PFSK-1 (cell line): ENCODE results near the gene LAMB4.

Experiments used
- POLR2AphosphoS5 ChIP-seq: IDR thresholded peaks from 2 replicates; pipeline ENCODE4 v1.6.1; 2012; ENCODE audit warnings: low read depth, mild to moderate bottlenecking, control low read depth, low read length, moderate library complexity
- REST ChIP-seq, 2 experiments: IDR thresholded peaks; 2 replicates each; pipeline versions ENCODE4 v1.6.1 to v1.8.0; 2011 to 2012; ENCODE audit warnings: low read depth in 2 of 2, low read length in 2 of 2, control low read depth in 1 of 2, inconsistent platforms in 1 of 2, mild to moderate bottlenecking in 1 of 2, moderate library complexity in 1 of 2; ENCODE audit not compliant: insufficient read depth in 1 of 2

GRCh38 chr7:108072116-108072515, 58.0 kb downstream of the LAMB4 start:
- TF ChIP-seq POLR2AphosphoS5 (no peak), REST (IDR thresholded peaks at IDR 0.05; ENCODE audit: insufficient read depth in 1 of 2, low read depth in 2 of 2, low read length in 2 of 2) (no peak)
